ENCODE data around the gene SUN5. TPM values are rescaled to one million over a fixed set of nuclear protein-coding genes. Genes with fewer than 3 reads are reported as not detected.
"Not testable (repeated sequence)": the region's sequence is repeated elsewhere in the genome, so short reads cannot be mapped to it uniquely, and the experiment has no call there.

Gene SUN5
- total RNA-seq, 2 donors from 2014 or later, result not detected

DNA sequence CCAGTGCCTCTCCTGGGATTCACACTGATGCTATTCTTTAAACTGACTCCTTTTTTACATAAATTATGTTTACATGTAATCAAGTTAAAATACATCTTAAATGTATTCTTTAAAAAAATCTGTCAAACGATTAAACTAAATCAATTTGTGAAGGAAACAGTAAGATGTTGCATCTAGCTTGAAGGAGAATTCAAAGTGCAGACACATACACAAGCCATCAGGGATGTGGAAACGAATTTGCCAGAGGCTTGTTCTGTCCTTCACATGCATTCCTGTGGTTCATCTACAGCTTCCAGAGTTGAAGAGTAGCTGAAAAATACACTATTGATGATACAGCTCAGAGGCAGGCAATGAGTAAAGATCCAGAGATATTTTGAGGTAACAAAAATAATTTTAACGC is 42.2 kb upstream of the SUN5 start:
- peaks cover 10% of the 10 kb centered on the region for H3K27me3 Mint-ChIP-seq (ENCODE audit: insufficient read depth)
- no peaks in the 10 kb centered on the region for H3K4me1 ChIP-seq (ENCODE audit: control insufficient read depth, insufficient read depth, low read length)
- H3K36me3 Mint-ChIP-seq (ENCODE audit: low read depth), result peaks cover 14% of the 10 kb centered on the region
- no peak for TF ChIP-seq CTCF (conservative IDR thresholded peaks at IDR 0.05)
- no peaks in the 10 kb centered on the region for H3K27me3 ChIP-seq (ENCODE audit: control insufficient read depth, insufficient read depth, low read length, poor library complexity, severe bottlenecking)
- 89 to 92% methylated on average over 3 of the region's 3 CpGs for WGBS, 2 experiments (ENCODE audit: insufficient coverage in 1 of 2, insufficient read length in 1 of 2)
- no peak overlapping the region for H3K4me3 Mint-ChIP-seq
- H3K9me3 Mint-ChIP-seq, result peaks cover 34% of the 10 kb centered on the region
- H3K36me3 ChIP-seq (ENCODE audit: control insufficient read depth, insufficient read depth, low read length), result no peaks in the 10 kb centered on the region
- peaks cover 23% of the 10 kb centered on the region for H3K9me3 ChIP-seq (ENCODE audit: control insufficient read depth, low read length)
- no peak for DNase-seq
- no peak overlapping the region for H3K27ac Mint-ChIP-seq
- no peak overlapping the region for H3K27ac ChIP-seq (ENCODE audit: low read depth, low read length)
- no peak overlapping the region for H3K4me3 ChIP-seq (ENCODE audit: low read length)
- no peaks in the 10 kb centered on the region for H3K4me1 Mint-ChIP-seq
- no peak overlapping the region for H3K9ac ChIP-seq (ENCODE audit: extremely low read depth, low read length, poor library complexity, severe bottlenecking)

DNA sequence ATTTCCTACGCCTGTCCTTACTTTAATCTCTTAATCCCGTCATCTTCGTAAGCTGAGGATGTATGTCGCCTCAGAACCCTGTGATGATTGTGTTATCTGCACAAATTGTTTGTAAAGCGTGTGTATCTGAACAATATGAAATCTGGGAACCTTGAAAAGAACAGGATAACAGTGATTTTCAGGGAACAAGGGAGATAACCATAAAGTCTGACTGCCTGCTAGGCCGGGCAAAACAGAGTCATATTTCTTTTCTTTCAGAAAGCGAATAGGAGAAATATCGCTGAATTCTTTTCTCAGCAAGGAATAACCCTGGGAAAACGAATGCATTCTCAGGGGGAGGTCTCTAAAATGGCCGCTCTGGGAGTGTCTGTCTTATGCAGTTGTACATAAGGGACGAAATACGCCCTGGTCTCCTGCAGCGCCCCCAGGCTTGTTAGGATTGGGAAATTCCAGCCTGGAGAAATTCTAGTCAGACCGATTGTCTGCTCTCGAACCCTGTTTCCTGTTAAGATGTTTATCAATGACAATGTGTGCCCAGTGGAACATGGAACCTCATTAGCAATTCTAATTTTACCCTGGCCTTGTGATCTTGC is 41.0 kb upstream of the SUN5 start:
- not testable (repeated sequence) for H3K27ac ChIP-seq (ENCODE audit: low read depth, low read length); H3K9ac ChIP-seq (ENCODE audit: extremely low read depth, low read length, poor library complexity, severe bottlenecking); DNase-seq; H3K4me3 ChIP-seq (ENCODE audit: low read length); H3K27me3 ChIP-seq (ENCODE audit: control insufficient read depth, insufficient read depth, low read length, poor library complexity, severe bottlenecking); H3K4me1 Mint-ChIP-seq; H3K27ac Mint-ChIP-seq; H3K4me1 ChIP-seq (ENCODE audit: control insufficient read depth, insufficient read depth, low read length); H3K36me3 ChIP-seq (ENCODE audit: control insufficient read depth, insufficient read depth, low read length); H3K4me3 Mint-ChIP-seq
- peaks cover 34% of the 10 kb centered on the region for H3K9me3 Mint-ChIP-seq
- 84 to 91% methylated on average over 11 to 15 of the region's 15 CpGs for WGBS, 2 experiments (ENCODE audit: insufficient coverage in 1 of 2, insufficient read length in 1 of 2)
- H3K9me3 ChIP-seq (ENCODE audit: control insufficient read depth, low read length), result peaks cover 23% of the 10 kb centered on the region
- H3K27me3 Mint-ChIP-seq (ENCODE audit: insufficient read depth), result peaks cover 15% of the 10 kb centered on the region
- peaks cover 14% of the 10 kb centered on the region for H3K36me3 Mint-ChIP-seq (ENCODE audit: low read depth)

DNA sequence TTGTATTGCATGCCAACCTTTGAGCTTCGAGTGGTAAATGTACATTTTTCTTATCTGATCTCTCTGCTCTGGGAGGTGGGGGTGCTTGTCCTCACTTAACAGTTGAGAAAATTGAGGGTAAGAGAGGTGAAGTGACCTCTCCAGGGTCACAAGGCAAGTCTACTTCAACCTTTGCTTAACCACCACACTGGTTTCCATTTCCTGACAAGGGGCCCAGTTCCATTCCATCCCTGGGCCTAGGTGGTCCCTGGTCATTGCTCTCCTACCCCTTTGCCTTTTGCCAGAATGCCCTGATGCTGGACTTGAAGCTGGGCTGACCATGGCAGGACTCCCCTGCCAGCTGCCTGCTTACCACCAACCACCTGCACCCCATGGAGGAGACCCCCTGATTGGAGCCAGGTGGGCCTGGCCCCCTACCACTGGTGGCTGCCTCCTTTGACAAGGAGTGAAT is 39.5 kb upstream of the SUN5 start:
- DNase-seq, result no peak
- Histone ChIP-seq H3K9me3 (ENCODE audit: control insufficient read depth, low read length) (peaks cover 23% of the 10 kb centered on the region), H3K9ac (ENCODE audit: extremely low read depth, low read length, poor library complexity, severe bottlenecking) (no peak overlapping the region), H3K36me3 (ENCODE audit: control insufficient read depth, insufficient read depth, low read length) (no peaks in the 10 kb centered on the region), H3K27ac (ENCODE audit: low read depth, low read length) (no peak overlapping the region), H3K4me3 (ENCODE audit: low read length) (no peak overlapping the region), H3K4me1 (ENCODE audit: control insufficient read depth, insufficient read depth, low read length) (no peaks in the 10 kb centered on the region), H3K27me3 (ENCODE audit: control insufficient read depth, insufficient read depth, low read length, poor library complexity, severe bottlenecking) (peaks cover 3% of the 10 kb centered on the region)
- no peak for TF ChIP-seq CTCF (conservative IDR thresholded peaks at IDR 0.05)
- no peak overlapping the region for H3K27ac Mint-ChIP-seq
- WGBS, 2 experiments (ENCODE audit: insufficient coverage in 1 of 2, insufficient read length in 1 of 2), result 60% methylated on average over 1 of the region's 1 CpG; no CpG with 5 or more reads in 1 of the 2 experiments
- no peak overlapping the region for H3K4me3 Mint-ChIP-seq
- H3K4me1 Mint-ChIP-seq, result no peaks in the 10 kb centered on the region
- peaks cover 14% of the 10 kb centered on the region for H3K36me3 Mint-ChIP-seq (ENCODE audit: low read depth)
- peaks cover 34% of the 10 kb centered on the region for H3K9me3 Mint-ChIP-seq
- H3K27me3 Mint-ChIP-seq (ENCODE audit: insufficient read depth), result peaks cover 28% of the 10 kb centered on the region
